Measurements from ENCODE around the gene CYP4A22.
"Not testable (repeated sequence)": the region's sequence is repeated elsewhere in the genome, so short reads cannot be mapped to it uniquely, and the experiment has no call there.

DNA sequence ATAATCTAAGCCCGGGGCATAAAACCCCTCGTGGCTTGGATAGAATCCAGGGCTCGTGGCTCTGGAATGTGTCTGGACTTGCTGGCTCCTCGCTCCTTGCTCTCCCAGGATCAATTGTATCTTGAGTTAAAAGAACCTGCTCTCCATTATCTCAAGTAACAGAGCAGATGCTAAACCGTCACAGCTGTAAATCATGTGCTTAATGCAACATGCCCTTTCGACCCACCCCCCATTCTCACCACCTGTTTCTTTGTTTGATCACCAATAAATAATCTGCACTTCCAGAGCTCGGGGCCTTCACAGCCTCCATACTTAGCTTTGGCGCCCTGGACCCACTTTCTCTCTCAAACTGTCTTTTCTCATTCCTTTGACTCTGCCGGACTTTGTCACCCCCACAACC is 11.9 kb downstream of the CYP4A22 start:
- TF ChIP-seq, protein P1, sequence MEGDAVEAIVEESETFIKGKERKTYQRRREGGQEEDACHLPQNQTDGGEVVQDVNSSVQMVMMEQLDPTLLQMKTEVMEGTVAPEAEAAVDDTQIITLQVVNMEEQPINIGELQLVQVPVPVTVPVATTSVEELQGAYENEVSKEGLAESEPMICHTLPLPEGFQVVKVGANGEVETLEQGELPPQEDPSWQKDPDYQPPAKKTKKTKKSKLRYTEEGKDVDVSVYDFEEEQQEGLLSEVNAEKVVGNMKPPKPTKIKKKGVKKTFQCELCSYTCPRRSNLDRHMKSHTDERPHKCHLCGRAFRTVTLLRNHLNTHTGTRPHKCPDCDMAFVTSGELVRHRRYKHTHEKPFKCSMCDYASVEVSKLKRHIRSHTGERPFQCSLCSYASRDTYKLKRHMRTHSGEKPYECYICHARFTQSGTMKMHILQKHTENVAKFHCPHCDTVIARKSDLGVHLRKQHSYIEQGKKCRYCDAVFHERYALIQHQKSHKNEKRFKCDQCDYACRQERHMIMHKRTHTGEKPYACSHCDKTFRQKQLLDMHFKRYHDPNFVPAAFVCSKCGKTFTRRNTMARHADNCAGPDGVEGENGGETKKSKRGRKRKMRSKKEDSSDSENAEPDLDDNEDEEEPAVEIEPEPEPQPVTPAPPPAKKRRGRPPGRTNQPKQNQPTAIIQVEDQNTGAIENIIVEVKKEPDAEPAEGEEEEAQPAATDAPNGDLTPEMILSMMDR (IDR thresholded peaks at IDR 0.05; ENCODE audit: extremely low read depth in 1 of 2, insufficient read depth in 1 of 2, low read depth in 1 of 2, low read length in 2 of 2) = not testable (repeated sequence)
- TF ChIP-seq MAX (IDR thresholded peaks at IDR 0.05; ENCODE audit: insufficient read depth, insufficient read length); POLR2A (IDR thresholded peaks at IDR 0.05; ENCODE audit: low read depth, low read length); EZH2 (IDR thresholded peaks at IDR 0.05; ENCODE audit: borderline replicate concordance, low read depth, low read length, severe bottlenecking); JUN (IDR thresholded peaks at IDR 0.05; ENCODE audit: borderline replicate concordance, insufficient read depth, insufficient read length, low read depth); POLR2AphosphoS5 (IDR thresholded peaks at IDR 0.05; ENCODE audit: insufficient read depth, low read depth, low read length); FOS (IDR thresholded peaks at IDR 0.05; ENCODE audit: borderline replicate concordance, insufficient read depth, low read length): not testable (repeated sequence)
